ENCODE measurements around the gene LUC7L3.
"Not testable (repeated sequence)": the region's sequence is repeated elsewhere in the genome, so short reads cannot be mapped to it uniquely, and the experiment has no call there.

The LUC7L3 gene

DNA sequence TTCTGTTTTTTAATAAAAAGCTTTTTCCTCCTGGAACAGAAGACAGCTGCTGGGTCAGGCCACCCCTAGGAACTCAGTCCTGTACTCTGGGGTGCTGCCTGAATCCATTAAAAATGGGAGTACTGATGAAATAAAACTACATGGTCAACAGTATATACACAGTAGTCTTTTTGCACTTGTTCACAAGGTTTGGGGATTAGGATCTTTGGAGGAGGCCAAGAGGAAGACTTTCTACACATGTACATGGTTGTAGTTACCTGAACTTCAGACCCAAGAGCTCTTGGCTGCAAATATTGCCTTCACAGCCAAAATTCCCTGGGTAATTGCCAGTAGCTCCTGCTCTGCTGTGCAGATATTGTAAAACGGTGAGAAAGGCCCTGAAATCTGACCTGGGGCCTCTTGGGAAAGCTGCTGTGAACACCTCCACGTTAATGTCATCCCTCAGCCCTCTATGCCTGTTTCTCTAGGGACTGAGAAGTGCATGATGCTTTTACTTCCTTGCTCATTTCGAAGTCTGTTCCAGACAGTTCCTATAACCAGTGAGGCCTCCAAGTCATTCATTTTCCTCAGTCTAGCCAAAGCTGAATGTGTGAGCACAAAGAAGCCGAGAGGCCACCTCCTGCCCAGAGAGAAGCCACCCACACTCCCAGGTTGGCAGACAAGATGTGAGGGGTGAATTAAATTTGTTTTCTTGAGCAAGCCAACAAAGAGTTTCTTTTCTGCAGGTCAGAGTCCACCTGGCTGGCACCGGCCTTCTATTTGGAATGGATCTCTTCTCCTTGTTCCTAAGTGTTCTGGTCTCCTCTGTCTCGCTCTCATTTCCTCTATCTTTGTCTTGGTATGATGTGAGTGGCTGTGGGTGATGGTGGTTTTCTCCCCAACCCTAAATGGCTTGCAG lies 27.6 kb upstream of the LUC7L3 start:
- Histone ChIP-seq H3K36me3 (ENCODE audit: insufficient read depth, low read length) (peaks cover 31% of the 10 kb centered on the region), H3K9ac (ENCODE audit: low read depth, low read length) (no peak overlapping the region), H3K9me3 (ENCODE audit: control insufficient read depth, insufficient read depth, low read length) (no peaks in the 10 kb centered on the region), H3K4me1 (ENCODE audit: insufficient read depth, low read length) (peaks cover 23% of the 10 kb centered on the region)

GRCh38 chr17:50692448-50693035 lies 26.9 kb upstream of the LUC7L3 start:
- Histone ChIP-seq H3K4me1 (ENCODE audit: insufficient read depth, low read length) (peaks cover 18% of the 10 kb centered on the region), H3K36me3 (ENCODE audit: insufficient read depth, low read length) (peaks cover 38% of the 10 kb centered on the region), H3K9me3 (ENCODE audit: control insufficient read depth, insufficient read depth, low read length) (no peaks in the 10 kb centered on the region), H3K9ac (ENCODE audit: low read depth, low read length) (no peak overlapping the region)

DNA sequence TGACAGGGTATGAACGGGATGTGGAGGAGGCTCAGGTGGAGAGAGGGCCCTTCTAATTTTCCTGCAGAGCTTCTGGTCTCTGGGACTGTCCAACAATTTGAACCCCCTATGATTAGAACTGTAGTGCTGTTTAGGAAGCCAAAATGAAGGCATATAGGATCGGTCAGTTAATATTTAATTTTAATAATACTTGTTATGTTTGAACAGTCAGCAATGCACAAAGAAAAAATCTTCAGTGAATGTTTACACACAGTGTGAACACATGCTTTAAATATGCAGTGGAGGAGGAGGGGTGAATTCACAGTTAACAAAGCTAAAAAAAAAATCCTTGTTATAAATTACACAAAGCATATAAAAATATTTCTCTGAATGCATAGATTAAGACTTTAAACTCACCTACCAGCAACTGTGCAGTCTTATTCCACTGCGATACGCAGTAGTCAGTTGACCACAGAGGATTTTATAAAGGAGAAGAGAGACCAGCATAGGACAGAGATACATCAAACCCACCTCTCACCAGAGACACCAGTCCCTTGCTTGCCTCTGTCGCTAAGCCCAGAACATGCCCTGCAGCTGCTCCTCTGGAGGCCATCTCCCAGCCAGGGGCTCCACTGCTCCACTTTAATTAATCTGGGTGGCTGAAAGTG lies 26.2 kb upstream of the LUC7L3 start:
- Histone ChIP-seq H3K4me1 (ENCODE audit: insufficient read depth, low read length) (peaks cover 18% of the 10 kb centered on the region), H3K9me3 (ENCODE audit: control insufficient read depth, insufficient read depth, low read length) (no peaks in the 10 kb centered on the region), H3K36me3 (ENCODE audit: insufficient read depth, low read length) (peaks cover 44% of the 10 kb centered on the region), H3K9ac (ENCODE audit: low read depth, low read length) (no peak overlapping the region)

GRCh38 chr17:50696365-50696879 lies 23.0 kb upstream of the LUC7L3 start:
- Histone ChIP-seq H3K9me3 (ENCODE audit: control insufficient read depth, insufficient read depth, low read length) (no peaks in the 10 kb centered on the region), H3K36me3 (ENCODE audit: insufficient read depth, low read length) (peaks cover 48% of the 10 kb centered on the region), H3K4me1 (ENCODE audit: insufficient read depth, low read length) (no peaks in the 10 kb centered on the region), H3K9ac (ENCODE audit: low read depth, low read length) (no peak overlapping the region)

DNA sequence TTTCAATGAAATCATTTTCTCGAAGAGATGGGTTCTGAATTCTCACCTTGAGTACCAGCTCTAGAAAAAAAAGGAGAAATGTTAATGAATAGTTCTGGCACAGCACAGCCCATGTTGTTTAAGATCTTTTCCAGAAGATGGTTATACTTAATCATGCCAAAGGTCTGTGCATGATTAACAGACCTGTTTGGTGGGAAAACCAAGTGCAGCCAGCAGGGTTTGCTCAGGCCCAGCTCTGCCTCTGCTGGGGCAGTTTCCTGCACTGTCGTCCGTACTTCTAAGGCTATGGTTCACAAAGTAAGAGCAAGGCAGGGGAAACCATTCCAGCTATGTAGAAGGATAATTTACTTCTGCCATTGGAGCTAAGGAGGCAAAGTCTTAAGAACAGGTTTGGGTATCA lies 22.3 kb upstream of the LUC7L3 start:
- Histone ChIP-seq H3K9ac (ENCODE audit: low read depth, low read length) (no peak overlapping the region), H3K36me3 (ENCODE audit: insufficient read depth, low read length) (peaks cover 48% of the 10 kb centered on the region), H3K9me3 (ENCODE audit: control insufficient read depth, insufficient read depth, low read length) (no peaks in the 10 kb centered on the region), H3K4me1 (ENCODE audit: insufficient read depth, low read length) (no peaks in the 10 kb centered on the region)

DNA sequence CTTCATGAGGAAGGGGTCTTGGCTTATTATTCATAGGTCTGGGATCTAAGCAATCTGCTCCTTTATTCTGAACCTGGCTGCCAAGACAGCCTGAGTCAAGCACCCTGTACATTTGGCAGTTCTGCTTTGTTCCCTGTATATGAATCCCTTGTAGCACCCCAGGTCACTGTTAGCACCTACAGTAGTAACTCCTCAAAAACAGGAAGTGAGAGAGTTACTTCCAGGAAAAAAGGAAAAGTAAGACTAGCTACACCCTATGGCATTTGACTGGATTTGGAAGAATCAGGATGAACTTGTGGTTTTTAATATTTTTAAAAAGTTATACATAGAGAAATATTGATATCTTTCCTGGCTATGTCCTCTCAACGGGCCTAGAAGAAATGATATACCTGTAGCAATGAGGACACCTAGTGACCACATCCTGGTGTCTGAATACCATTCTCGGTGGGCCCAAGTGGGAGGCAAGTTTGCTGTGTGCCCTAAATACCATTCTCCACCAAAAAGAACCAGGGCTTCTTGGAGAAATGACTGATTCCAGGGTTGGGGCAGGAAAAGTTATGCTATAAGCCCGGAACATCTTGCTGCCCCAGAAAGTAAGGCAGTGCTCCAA lies 21.6 kb upstream of the LUC7L3 start:
- H3K4me1 ChIP-seq (ENCODE audit: insufficient read depth, low read length): no peaks in the 10 kb centered on the region
- H3K9ac ChIP-seq (ENCODE audit: low read depth, low read length): no peak overlapping the region
- H3K9me3 ChIP-seq (ENCODE audit: control insufficient read depth, insufficient read depth, low read length): no peaks in the 10 kb centered on the region
- H3K36me3 ChIP-seq (ENCODE audit: insufficient read depth, low read length): peaks cover 51% of the 10 kb centered on the region

DNA sequence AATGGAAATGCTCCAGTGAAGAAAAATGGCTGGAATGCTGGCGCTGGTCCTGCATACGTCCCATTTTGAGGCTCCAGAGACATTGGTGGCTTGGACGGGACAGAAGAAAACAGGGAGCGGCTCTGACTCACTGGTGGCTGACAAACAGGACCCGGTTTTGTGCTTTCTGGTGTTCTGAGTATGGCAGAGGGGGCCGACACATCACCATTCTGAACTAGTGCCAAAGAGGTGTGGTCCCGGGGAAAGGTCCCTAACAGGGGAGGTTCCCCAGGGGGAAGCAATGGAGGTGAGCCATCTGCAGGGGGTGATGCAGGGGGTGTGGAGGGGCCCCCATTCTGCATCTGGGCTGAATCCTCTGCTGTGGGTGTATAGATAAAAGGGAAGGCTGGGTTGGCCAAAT lies 20.0 kb upstream of the LUC7L3 start:
- Histone ChIP-seq H3K36me3 (ENCODE audit: insufficient read depth, low read length) (peaks cover 44% of the 10 kb centered on the region), H3K9ac (ENCODE audit: low read depth, low read length) (no peak overlapping the region), H3K4me1 (ENCODE audit: insufficient read depth, low read length) (no peaks in the 10 kb centered on the region)

GRCh38 chr17:50703162-50703561 lies 16.2 kb upstream of the LUC7L3 start:
- H3K9ac ChIP-seq (ENCODE audit: low read depth, low read length): no peak overlapping the region
- no peaks in the 10 kb centered on the region for H3K4me1 ChIP-seq (ENCODE audit: insufficient read depth, low read length)
- H3K9me3 ChIP-seq (ENCODE audit: control insufficient read depth, insufficient read depth, low read length): no peaks in the 10 kb centered on the region
- H3K36me3 ChIP-seq (ENCODE audit: insufficient read depth, low read length): peaks cover 10% of the 10 kb centered on the region; the same call in 1 of the 2 replicates

More for the DNA sequence above, 20.0 kb upstream of the LUC7L3 start:
- no peaks in the 10 kb centered on the region for H3K9me3 ChIP-seq (ENCODE audit: control insufficient read depth, insufficient read depth, low read length)

DNA sequence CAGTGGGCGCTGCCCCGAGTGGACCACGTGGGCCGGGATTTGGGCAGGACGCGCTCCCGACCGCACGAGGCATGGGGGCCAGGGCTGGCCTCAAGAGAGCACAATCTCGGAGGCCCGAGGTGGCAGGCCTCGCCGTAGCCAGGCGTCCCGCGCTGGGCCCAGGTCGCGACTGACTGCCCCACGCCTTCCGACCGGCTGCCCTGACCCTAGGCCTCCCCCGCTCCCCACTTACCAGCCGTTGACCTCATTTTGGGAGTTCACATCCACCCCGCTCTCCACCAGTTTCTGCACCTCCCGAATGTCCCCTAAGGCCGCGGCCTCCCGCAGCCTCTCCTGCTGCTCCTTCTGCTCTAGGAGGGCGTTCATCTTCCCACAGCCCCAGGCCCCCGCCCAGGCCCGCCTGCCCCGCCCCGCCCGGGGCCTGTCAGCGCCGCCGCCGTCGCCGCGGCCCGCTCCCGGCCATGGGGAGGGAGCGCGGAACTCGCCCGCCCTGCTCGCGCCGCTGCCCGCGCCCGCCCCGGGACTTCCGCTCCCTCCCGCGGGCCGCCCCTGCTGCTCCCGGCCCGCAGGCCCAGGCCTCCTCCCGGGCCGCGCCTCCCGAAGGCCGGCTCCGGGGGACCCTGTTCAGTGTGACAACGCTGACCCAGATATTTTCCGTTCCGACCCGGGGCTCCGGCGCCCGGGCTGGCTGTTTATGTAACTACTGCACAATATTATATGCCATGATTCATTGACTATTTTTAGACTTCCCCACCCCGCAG lies 11.9 kb upstream of the LUC7L3 start, which contains the start of gene ANKRD40:
Gene ANKRD40 (minus strand): TSS at position 626 of the 761 bp plus-strand sequence. CDS start 260 bp downstream, at position 366.
- Histone ChIP-seq H3K36me3 (ENCODE audit: insufficient read depth, low read length) (peaks cover 4% of the 10 kb centered on the region; the same call in 1 of the 2 replicates), H3K4me1 (ENCODE audit: insufficient read depth, low read length) (peaks cover 15% of the 10 kb centered on the region), H3K9ac (ENCODE audit: low read depth, low read length) (peak within 1 kb of the TSS; percentile 89), H3K9me3 (ENCODE audit: control insufficient read depth, insufficient read depth, low read length) (no peaks in the 10 kb centered on the region)

- Histone ChIP-seq H3K36me3 (ENCODE audit: insufficient read depth, low read length) (0 out of 2 replicates have a peak, but pooled peaks cover 2% of the 10 kb centered on the region), H3K9me3 (ENCODE audit: control insufficient read depth, insufficient read depth, low read length) (no peaks in the 10 kb centered on the region), H3K9ac (ENCODE audit: low read depth, low read length) (peak overlapping the region; percentile 89), H3K4me1 (ENCODE audit: insufficient read depth, low read length) (peaks cover 15% of the 10 kb centered on the region)
These were observed 11.1 kb upstream of the LUC7L3 start for GRCh38 chr17:50708050-50709000.

DNA sequence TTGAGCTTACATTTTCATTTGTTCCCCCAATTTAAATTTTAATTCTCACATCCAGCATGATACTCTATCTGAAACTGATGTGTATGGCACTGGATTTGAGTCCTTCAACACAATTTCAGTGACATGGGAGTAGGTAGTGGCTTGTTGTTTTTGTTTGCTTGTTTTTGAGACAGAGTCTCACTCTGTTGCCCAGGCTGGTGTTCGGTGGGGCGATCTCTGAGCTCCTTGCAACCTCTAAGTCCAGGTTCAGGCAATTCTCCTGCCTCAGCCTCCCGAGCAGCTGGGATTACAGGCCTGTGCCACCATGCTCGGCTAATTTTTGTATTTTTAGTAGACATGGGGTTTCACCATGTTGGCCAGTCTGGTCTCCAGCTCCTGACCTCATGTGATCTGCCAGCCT lies 10.3 kb upstream of the LUC7L3 start:
- not testable (repeated sequence) for H3K36me3 ChIP-seq (ENCODE audit: insufficient read depth, low read length); H3K9ac ChIP-seq (ENCODE audit: low read depth, low read length); H3K9me3 ChIP-seq (ENCODE audit: control insufficient read depth, insufficient read depth, low read length)
- peaks cover 15% of the 10 kb centered on the region for H3K4me1 ChIP-seq (ENCODE audit: insufficient read depth, low read length)

DNA sequence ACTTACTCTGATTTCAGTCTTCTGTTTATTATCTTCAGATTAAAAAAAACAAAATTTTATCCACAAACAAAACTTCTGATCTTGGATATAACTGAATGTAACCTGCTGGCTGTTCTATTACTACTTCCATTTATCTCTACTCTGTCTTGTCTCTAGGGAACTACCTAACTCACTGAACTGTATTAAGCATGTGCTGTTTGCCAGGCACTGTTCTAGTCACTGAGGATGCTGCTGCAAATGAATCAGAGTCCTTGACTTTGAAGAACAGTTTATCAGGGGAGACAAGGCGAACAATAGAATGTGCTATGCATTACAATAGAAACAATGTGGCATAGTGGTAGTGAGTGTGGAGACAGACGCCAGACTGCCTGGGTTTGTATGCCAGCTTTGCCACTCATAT lies 9.4 kb upstream of the LUC7L3 start:
- Histone ChIP-seq H3K9me3 (ENCODE audit: control insufficient read depth, insufficient read depth, low read length) (no peaks in the 10 kb centered on the region), H3K9ac (ENCODE audit: low read depth, low read length) (no peak overlapping the region), H3K36me3 (ENCODE audit: insufficient read depth, low read length) (no peaks in the 10 kb centered on the region), H3K4me1 (ENCODE audit: insufficient read depth, low read length) (peaks cover 15% of the 10 kb centered on the region)

DNA sequence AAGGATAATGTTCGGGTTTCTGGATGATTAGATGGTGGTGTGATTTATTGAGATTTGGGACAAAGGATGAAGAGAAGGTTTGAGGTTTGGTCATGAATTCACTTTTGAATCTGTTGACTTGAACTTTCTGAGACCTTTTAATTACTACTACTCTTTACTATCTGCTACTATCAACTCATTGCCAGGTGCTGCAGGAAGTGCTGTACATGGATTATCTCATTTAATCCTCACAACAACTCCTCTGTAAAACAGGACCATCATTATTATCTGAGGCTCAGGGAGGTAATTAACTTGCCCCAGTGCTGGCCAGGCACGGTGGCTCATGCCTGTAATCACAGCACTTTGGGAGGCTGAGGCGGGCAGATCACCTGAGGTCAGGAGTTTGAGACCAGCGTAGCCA lies 8.8 kb upstream of the LUC7L3 start:
- no peaks in the 10 kb centered on the region for H3K9me3 ChIP-seq (ENCODE audit: control insufficient read depth, insufficient read depth, low read length)
- peaks cover 15% of the 10 kb centered on the region for H3K4me1 ChIP-seq (ENCODE audit: insufficient read depth, low read length)
- no peaks in the 10 kb centered on the region for H3K36me3 ChIP-seq (ENCODE audit: insufficient read depth, low read length)
- no peak overlapping the region for H3K9ac ChIP-seq (ENCODE audit: low read depth, low read length)
